Measurements from ENCODE around the gene CCDC51. TPM values are rescaled to one million over a fixed set of nuclear protein-coding genes. Genes with fewer than 3 reads are reported as not detected.
A peak's percentile ranks its signal among the peaks of the same experiment; 100 is the strongest.

The CCDC51 gene
- total and polyA plus RNA-seq, 2 of the 13 experiments (the other 11 are each of a cell fraction or from before 2014, with no cell fraction given) = 18.1 to 29.4 TPM

DNA sequence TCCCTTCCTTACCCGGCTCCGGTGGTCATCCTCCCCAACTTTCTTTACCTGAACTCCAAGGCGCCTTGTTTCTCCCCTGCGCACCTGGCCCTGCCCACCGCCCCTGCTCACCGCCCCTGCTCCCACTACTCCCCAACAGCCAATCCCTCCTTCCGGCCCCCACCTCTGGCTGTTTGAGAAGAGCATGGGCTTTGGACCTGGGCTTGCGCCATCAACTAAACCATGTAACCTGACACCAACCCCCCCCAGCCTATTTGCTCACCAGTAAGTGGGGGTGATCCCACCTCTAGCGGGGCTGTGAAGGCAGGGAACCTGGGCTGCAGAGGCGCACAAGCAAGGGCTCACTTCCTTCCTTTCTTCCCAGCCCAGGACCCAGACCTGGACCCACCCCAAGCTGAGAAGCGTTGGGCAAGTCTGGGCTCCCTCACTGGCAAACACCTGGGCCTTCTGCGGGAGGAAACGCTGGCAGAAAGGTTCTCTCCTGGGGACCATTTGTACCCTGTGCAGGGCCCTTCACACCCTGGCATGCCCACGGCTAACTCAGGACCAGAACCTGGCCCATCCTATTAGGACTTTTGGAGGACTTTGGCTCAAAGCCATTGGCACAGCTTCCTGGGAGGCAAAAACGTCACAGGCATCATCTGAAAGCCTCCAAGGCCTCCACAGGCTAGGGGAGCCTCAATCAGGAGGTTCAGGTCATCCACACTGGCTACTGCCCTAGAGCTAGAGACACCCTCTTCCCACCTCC, 9.8 kb downstream of the CCDC51 start, which contains the start of gene PLXNB1 (continued):
- TF ChIP-seq ZSCAN21 (CRISPR knock-in tag; IDR thresholded peaks at IDR 0.05; ENCODE audit: borderline replicate concordance) = peak; percentile 85
- TF ChIP-seq, protein P1, sequence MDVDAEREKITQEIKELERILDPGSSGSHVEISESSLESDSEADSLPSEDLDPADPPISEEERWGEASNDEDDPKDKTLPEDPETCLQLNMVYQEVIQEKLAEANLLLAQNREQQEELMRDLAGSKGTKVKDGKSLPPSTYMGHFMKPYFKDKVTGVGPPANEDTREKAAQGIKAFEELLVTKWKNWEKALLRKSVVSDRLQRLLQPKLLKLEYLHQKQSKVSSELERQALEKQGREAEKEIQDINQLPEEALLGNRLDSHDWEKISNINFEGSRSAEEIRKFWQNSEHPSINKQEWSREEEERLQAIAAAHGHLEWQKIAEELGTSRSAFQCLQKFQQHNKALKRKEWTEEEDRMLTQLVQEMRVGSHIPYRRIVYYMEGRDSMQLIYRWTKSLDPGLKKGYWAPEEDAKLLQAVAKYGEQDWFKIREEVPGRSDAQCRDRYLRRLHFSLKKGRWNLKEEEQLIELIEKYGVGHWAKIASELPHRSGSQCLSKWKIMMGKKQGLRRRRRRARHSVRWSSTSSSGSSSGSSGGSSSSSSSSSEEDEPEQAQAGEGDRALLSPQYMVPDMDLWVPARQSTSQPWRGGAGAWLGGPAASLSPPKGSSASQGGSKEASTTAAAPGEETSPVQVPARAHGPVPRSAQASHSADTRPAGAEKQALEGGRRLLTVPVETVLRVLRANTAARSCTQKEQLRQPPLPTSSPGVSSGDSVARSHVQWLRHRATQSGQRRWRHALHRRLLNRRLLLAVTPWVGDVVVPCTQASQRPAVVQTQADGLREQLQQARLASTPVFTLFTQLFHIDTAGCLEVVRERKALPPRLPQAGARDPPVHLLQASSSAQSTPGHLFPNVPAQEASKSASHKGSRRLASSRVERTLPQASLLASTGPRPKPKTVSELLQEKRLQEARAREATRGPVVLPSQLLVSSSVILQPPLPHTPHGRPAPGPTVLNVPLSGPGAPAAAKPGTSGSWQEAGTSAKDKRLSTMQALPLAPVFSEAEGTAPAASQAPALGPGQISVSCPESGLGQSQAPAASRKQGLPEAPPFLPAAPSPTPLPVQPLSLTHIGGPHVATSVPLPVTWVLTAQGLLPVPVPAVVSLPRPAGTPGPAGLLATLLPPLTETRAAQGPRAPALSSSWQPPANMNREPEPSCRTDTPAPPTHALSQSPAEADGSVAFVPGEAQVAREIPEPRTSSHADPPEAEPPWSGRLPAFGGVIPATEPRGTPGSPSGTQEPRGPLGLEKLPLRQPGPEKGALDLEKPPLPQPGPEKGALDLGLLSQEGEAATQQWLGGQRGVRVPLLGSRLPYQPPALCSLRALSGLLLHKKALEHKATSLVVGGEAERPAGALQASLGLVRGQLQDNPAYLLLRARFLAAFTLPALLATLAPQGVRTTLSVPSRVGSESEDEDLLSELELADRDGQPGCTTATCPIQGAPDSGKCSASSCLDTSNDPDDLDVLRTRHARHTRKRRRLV (CRISPR knock-in tag; IDR thresholded peaks at IDR 0.05) = peak; percentile 94
- TF ChIP-seq KMT2A (CRISPR knock-in tag; IDR thresholded peaks at IDR 0.05) = peak; percentile 72; the same call in 1 of the 2 replicates
- TF ChIP-seq ISX (CRISPR knock-in tag; conservative IDR thresholded peaks at IDR 0.05) = 0 out of 2 replicates have a peak, but pooled peaks have one; percentile 25
- peak; percentile 99 for TF ChIP-seq ZBTB7B (CRISPR knock-in tag; IDR thresholded peaks at IDR 0.05)
- peak; percentile 97 for TF ChIP-seq SAP130 (CRISPR knock-in tag; IDR thresholded peaks at IDR 0.05; ENCODE audit: low read depth)
- TF ChIP-seq RXRA (CRISPR knock-in tag; IDR thresholded peaks at IDR 0.05) = peak; percentile 88
- TF ChIP-seq, protein P2, sequence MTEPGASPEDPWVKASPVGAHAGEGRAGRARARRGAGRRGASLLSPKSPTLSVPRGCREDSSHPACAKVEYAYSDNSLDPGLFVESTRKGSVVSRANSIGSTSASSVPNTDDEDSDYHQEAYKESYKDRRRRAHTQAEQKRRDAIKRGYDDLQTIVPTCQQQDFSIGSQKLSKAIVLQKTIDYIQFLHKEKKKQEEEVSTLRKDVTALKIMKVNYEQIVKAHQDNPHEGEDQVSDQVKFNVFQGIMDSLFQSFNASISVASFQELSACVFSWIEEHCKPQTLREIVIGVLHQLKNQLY (CRISPR knock-in tag; IDR thresholded peaks at IDR 0.05) = peak; percentile 82
- peak; percentile 97 for TF ChIP-seq TBX2 (CRISPR knock-in tag; IDR thresholded peaks at IDR 0.05; ENCODE audit: borderline replicate concordance)
- TF ChIP-seq, protein P3, sequence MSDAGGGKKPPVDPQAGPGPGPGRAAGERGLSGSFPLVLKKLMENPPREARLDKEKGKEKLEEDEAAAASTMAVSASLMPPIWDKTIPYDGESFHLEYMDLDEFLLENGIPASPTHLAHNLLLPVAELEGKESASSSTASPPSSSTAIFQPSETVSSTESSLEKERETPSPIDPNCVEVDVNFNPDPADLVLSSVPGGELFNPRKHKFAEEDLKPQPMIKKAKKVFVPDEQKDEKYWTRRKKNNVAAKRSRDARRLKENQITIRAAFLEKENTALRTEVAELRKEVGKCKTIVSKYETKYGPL (CRISPR knock-in tag; IDR thresholded peaks at IDR 0.05) = no peak
- TF ChIP-seq, protein P4, sequence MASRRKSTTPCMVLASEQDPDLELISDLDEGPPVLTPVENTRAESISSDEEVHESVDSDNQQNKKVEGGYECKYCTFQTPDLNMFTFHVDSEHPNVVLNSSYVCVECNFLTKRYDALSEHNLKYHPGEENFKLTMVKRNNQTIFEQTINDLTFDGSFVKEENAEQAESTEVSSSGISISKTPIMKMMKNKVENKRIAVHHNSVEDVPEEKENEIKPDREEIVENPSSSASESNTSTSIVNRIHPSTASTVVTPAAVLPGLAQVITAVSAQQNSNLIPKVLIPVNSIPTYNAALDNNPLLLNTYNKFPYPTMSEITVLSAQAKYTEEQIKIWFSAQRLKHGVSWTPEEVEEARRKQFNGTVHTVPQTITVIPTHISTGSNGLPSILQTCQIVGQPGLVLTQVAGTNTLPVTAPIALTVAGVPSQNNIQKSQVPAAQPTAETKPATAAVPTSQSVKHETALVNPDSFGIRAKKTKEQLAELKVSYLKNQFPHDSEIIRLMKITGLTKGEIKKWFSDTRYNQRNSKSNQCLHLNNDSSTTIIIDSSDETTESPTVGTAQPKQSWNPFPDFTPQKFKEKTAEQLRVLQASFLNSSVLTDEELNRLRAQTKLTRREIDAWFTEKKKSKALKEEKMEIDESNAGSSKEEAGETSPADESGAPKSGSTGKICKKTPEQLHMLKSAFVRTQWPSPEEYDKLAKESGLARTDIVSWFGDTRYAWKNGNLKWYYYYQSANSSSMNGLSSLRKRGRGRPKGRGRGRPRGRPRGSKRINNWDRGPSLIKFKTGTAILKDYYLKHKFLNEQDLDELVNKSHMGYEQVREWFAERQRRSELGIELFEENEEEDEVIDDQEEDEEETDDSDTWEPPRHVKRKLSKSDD (CRISPR knock-in tag; IDR thresholded peaks at IDR 0.05; ENCODE audit: low read depth) = no peak
- TF ChIP-seq ZNF768 (CRISPR knock-in tag; IDR thresholded peaks at IDR 0.05) = no peak
- peak; percentile 72; the same call in 1 of the 2 replicates for TF ChIP-seq KLF11 (CRISPR knock-in tag; IDR thresholded peaks at IDR 0.05)
- TF ChIP-seq, protein P5, sequence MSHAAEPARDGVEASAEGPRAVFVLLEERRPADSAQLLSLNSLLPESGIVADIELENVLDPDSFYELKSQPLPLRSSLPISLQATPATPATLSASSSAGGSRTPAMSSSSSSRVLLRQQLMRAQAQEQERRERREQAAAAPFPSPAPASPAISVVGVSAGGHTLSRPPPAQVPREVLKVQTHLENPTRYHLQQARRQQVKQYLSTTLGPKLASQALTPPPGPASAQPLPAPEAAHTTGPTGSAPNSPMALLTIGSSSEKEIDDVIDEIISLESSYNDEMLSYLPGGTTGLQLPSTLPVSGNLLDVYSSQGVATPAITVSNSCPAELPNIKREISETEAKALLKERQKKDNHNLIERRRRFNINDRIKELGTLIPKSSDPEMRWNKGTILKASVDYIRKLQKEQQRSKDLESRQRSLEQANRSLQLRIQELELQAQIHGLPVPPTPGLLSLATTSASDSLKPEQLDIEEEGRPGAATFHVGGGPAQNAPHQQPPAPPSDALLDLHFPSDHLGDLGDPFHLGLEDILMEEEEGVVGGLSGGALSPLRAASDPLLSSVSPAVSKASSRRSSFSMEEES (CRISPR knock-in tag; IDR thresholded peaks at IDR 0.05) = no peak; the same call in 1 of the 2 replicates
- no peak for TF ChIP-seq ZC3H4 (CRISPR knock-in tag; IDR thresholded peaks at IDR 0.05; ENCODE audit: borderline replicate concordance)
- no peak for TF ChIP-seq U2AF2 (IDR thresholded peaks at IDR 0.05; ENCODE audit: low read depth, low read length)
- no peak for TF ChIP-seq MAFK (conservative IDR thresholded peaks at IDR 0.05 in 1 of 2, IDR thresholded peaks at IDR 0.05 in 1 of 2; ENCODE audit: low read length in 2 of 2)

Measured in HepG2 (cell line).